HG03439 (cell line): Measurements from ENCODE around the gene KIAA1217.
A peak's percentile ranks its signal among the peaks of the same experiment; 100 is the strongest.

Experiments used
- ATAC-seq: cut with Tn5 transposase; IDR thresholded peaks from one replicate; pipeline ENCODE4 v1.9.1; 2021; ENCODE audit warnings: mild to moderate bottlenecking, moderate library complexity; ENCODE audit not compliant: unreplicated experiment

Gene KIAA1217

DNA sequence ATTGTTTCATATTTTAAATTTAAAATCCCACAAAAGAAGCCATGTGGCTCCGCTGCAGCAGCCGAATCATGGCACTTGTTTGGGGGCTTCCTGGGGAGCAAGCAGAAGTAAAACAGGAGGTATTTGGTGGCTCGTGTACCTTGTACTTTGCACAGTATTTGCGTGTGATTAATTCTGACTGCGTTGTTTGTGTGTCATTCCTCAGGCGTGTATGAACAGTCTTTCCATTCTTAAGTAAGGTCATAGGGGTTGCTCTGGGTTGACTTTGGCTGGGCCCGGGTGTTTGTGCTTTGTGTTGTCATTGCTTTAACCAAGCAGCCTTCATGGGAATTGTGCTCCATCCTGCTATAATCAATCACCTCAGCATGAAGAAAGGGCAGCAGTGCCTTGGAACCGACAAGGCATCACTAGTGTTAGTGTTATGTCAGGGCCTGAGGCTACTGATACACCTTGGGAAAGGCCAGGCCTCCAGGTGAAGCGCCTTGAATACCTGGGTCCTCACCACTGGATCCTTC is 332.4 kb downstream of the KIAA1217 start:
- no peak for ATAC-seq

DNA sequence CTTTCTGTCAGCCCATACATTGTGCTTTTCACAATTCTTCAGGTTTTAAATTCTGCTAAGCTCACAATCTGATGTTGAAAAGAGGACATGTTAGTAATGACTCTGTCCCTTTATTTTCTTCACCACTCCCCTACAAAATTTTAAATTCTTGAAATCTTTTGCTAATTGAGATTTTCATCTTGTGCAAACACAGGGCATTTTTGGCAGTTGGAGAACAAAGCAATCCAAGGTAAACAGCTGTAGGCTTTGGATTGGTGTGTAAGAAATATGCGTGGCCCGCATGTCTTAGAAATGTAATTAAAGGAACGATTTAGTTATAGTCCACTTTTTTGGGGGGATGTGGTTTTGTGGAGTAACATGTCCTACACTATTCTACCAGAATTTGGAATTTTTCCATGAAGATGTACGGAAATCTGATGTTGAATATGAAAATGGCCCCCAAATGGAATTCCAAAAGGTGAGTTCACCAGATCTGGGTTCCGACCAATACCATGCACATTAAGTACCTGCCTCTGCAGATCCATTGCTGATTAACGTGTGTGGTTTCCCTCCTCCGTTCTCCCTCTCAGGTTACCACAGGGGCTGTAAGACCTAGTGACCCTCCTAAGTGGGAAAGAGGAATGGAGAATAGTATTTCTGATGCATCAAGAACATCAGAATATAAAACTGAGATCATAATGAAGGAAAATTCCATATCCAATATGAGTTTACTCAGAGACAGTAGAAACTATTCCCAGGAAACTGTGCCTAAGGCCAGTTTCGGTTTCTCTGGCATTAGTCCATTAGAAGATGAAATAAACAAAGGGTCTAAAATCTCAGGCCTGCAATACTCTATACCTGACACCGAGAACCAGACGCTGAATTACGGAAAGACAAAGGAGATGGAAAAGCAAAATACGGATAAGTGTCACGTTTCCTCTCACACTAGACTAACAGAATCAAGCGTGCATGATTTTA is 333.7 kb downstream of the KIAA1217 start:
- ATAC-seq = no peak

DNA sequence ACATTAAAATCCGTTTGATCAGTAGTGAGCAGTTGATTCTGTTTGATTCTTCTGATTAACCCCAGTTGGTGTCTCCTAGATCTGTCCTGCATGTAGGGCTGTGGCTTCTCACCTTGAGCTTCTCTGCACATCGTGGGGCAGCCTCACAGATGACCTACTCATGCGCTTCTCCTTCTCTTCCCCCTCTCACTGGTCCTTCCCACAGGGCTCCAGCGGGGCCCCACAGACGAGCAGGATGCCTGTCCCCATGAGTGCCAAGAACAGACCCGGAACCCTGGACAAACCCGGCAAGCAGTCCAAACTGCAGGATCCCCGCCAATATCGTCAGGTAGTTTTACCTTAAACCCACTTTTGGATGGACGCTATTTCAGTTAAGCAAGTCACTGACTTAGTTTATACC is 335.8 kb downstream of the KIAA1217 start:
- no peak for ATAC-seq

DNA sequence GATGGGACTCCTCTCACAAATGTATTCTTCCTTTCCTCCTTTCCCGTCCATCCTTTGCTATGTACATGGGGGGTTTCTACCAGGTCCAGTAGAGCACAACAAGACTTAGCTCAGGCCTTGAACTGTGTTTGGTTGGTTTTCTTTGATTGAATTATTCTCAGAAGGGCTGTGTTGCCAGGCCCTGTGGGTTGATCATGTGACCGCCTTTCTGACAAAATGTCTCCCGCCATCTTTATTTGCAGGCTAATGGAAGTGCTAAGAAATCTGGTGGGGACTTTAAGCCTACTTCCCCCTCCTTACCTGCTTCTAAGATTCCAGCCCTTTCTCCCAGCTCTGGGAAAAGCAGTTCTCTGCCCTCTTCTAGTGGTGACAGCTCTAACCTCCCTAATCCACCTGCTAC is 336.6 kb downstream of the KIAA1217 start:
- no peak for ATAC-seq

DNA sequence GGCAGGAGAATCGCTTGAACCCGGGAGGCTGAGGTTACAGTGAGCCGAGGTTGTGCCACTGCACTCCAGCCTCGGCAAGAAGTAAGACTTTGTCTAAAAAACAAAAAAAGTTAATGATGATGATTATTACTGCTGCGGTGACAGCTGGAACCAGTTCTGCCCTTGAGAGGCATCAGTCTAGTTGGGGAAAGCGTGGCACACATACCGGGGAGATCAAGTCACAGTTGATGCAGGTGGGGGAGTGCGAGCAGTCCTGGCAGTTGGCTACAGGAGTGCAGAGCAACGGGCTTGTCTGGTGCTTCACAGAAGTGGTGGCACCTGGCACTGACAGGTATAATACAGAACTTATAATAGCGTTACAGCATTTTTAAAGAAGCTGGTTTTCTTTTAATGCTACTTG is 341.7 kb downstream of the KIAA1217 start:
- ATAC-seq = no peak

- ATAC-seq = no peak
These were observed 342.2 kb downstream of the KIAA1217 start for GRCh38 chr10:24551161-24551560.

GRCh38 chr10:24552346-24553016 is 343.5 kb downstream of the KIAA1217 start:
- peak; percentile 64 for ATAC-seq

- ATAC-seq = no peak
These were observed 344.2 kb downstream of the KIAA1217 start for GRCh38 chr10:24553051-24553612.

GRCh38 chr10:24554036-24554435 is 345.1 kb downstream of the KIAA1217 start:
- ATAC-seq = no peak

DNA sequence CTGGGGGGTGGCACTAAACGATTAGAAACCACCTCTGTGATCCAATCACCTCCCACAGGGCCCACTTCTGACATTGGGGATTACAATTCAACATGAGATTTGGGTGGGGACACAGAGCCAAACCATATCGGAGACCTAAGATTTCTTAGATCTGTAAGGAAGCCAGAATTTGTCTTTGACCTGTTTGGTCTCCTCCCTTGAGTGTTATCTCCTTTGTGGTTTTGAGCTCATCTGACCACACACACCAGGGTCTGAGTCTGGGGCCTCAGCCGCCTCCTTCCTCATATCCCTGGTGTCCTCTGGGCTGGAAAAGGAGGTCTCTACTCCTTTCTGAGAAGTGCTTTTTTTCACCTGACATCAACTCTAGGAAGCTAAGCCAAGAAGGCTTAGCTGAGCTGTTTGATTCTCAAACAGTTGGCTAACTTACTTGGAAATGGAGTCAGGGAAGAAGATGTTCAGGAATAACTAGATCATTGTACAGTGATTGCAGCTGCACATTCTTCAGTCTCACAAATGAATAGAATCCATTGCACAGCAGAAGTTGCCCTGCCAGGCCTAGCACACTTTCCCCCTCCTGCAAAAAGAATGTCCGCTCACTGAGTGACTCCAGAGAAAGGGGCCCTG is 347.3 kb downstream of the KIAA1217 start:
- ATAC-seq = no peak

GRCh38 chr10:24556750-24557742 is 348.1 kb downstream of the KIAA1217 start:
- no peak for ATAC-seq

- no peak for ATAC-seq
These were observed 352.5 kb downstream of the KIAA1217 start for GRCh38 chr10:24561453-24561852.

- ATAC-seq = no peak
These were observed 359.1 kb downstream of the KIAA1217 start for GRCh38 chr10:24568042-24568441.

- no peak for ATAC-seq
These were observed 360.4 kb downstream of the KIAA1217 start for GRCh38 chr10:24569330-24569796.

- no peak for ATAC-seq
These were observed 361.1 kb downstream of the KIAA1217 start for GRCh38 chr10:24569828-24570657.

DNA sequence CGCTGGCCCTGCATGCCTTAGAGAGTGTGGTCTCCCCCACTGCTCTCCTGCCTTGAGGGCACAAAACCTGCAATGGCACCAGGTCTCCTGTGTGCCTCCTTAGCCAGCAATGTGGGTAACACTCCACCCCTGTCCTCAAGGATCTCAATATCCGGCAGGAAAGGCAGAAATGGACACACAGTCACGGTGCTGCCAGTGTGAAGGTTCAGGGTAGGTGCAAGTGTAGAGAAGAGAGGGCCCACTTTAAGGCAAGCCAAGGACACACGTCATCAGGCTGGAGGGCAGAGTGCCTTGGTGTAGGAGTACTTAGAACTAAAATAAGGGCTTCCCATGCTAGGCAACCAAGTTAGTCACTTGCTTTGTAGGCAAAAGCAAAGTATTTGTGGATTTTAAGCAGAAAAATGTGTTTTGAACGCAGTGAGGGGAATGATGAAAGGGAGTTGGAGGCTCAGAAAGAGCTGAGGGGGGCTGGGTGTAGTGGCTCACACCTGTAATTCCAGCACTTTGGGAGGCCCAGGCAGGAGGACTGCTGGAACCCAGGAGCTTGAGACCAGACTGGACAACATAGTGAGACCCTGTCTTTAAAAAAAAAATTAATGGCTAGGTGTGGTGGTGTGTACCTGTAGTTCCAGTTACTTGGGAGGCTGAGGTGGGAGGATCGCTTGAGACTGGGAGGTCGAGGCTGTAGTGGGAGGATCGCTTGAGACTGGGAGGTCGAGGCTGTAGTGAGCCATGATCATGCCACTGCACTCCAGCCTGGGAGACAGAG is 361.9 kb downstream of the KIAA1217 start:
- ATAC-seq = no peak

- no peak for ATAC-seq
These were observed 363.0 kb downstream of the KIAA1217 start for GRCh38 chr10:24571870-24572450.

- ATAC-seq = no peak
These were observed 365.2 kb downstream of the KIAA1217 start for GRCh38 chr10:24574161-24574560.
